ENCODE data around the gene CADM1. TPM values are rescaled to one million over a fixed set of nuclear protein-coding genes. Genes with fewer than 3 reads are reported as not detected.
A peak's percentile ranks its signal among the peaks of the same experiment; 100 is the strongest.

Gene CADM1
- total RNA-seq, 2 experiments from 2014 or later: 59.7 to 89.7 TPM

- ChIA-PET POLR2A (interaction anchor here (0.6 to 1.3 kb wide), 5 partner anchors 9 to 76 kb away, joined by 3 to 4 read pairs (median 3); no protein-coding TSS in a partner anchor), CTCF (ENCODE audit: unreplicated experiment) (no interaction called here)
- H3K4me3 ChIP-seq (ENCODE audit: low read depth, low read length, poor library complexity, severe bottlenecking): no peak overlapping the region
- no peaks in the 10 kb centered on the region for H3K36me3 ChIP-seq (ENCODE audit: insufficient read depth, low read length)
- H4K20me1 ChIP-seq (ENCODE audit: insufficient read depth, low read length): no peaks in the 10 kb centered on the region
- H3K4me2 ChIP-seq (ENCODE audit: low read length): no peak overlapping the region
- no peaks in the 10 kb centered on the region for H3K79me2 ChIP-seq (ENCODE audit: insufficient read depth, low read depth, low read length)
- no peaks in the 10 kb centered on the region for H3K9me3 ChIP-seq (ENCODE audit: low read length)
- intact Hi-C loops (cut with micrococcal nuclease; ENCODE audit: unreplicated experiment): no loop called here
- DNase-seq (ENCODE audit: low spot score): no peak
- BruUV-seq (replicated peaks): no TSS peak
- TF ChIP-seq EZH2phosphoT487 (IDR thresholded peaks at IDR 0.05; ENCODE audit: borderline replicate concordance, low read depth, low read length) (no peak), CTCF (conservative IDR thresholded peaks at IDR 0.05; ENCODE audit: low read length) (no peak)
- peaks cover 17% of the 10 kb centered on the region for H3K4me1 ChIP-seq (ENCODE audit: insufficient read depth, low read length, poor library complexity, severe bottlenecking)
- no peak overlapping the region for H3K27ac ChIP-seq (ENCODE audit: low read depth, low read length, poor library complexity, severe bottlenecking)
- no peak overlapping the region for H2AFZ ChIP-seq (ENCODE audit: low read length)
- H3K9me2 ChIP-seq (ENCODE audit: insufficient read depth, low read length): no peaks in the 10 kb centered on the region
Measured at GRCh38 chr11:115276191-115276590, 228.0 kb downstream of the CADM1 start.

GRCh38 chr11:115275045-115275444 is 229.2 kb downstream of the CADM1 start:
- Histone ChIP-seq H3K9me3 (ENCODE audit: low read length) (no peaks in the 10 kb centered on the region), H4K20me1 (ENCODE audit: insufficient read depth, low read length) (no peaks in the 10 kb centered on the region), H3K4me2 (ENCODE audit: low read length) (no peak overlapping the region), H3K27ac (ENCODE audit: low read depth, low read length, poor library complexity, severe bottlenecking) (no peak overlapping the region), H3K9me2 (ENCODE audit: insufficient read depth, low read length) (no peaks in the 10 kb centered on the region), H3K4me3 (ENCODE audit: low read depth, low read length, poor library complexity, severe bottlenecking) (no peak overlapping the region), H3K4me1 (ENCODE audit: insufficient read depth, low read length, poor library complexity, severe bottlenecking) (peaks cover 17% of the 10 kb centered on the region), H3K79me2 (ENCODE audit: insufficient read depth, low read depth, low read length) (no peaks in the 10 kb centered on the region), H2AFZ (ENCODE audit: low read length) (no peak overlapping the region), H3K36me3 (ENCODE audit: insufficient read depth, low read length) (no peaks in the 10 kb centered on the region)
- no peak for DNase-seq (ENCODE audit: low spot score)
- TF ChIP-seq CTCF (conservative IDR thresholded peaks at IDR 0.05; ENCODE audit: low read length) (no peak), EZH2phosphoT487 (IDR thresholded peaks at IDR 0.05; ENCODE audit: borderline replicate concordance, low read depth, low read length) (no peak)
- POLR2A ChIA-PET: interaction anchor here (1.1 kb wide), 1 partner anchor 75 kb away, joined by 3 read pairs; no protein-coding TSS in a partner anchor
- BruUV-seq (replicated peaks): no TSS peak
- intact Hi-C loops (cut with micrococcal nuclease; ENCODE audit: unreplicated experiment): no loop called here
- CTCF ChIA-PET (ENCODE audit: unreplicated experiment): no interaction called here

GRCh38 chr11:115272925-115273324 is 231.3 kb downstream of the CADM1 start:
- no peaks in the 10 kb centered on the region for H3K36me3 ChIP-seq (ENCODE audit: insufficient read depth, low read length)
- H3K4me3 ChIP-seq (ENCODE audit: low read depth, low read length, poor library complexity, severe bottlenecking): no peak overlapping the region
- ChIA-PET POLR2A (interaction anchor here (1.2 kb wide), 1 partner anchor 51 kb away, joined by 5 read pairs; no protein-coding TSS in a partner anchor), CTCF (ENCODE audit: unreplicated experiment) (interaction anchor here (0.8 kb wide), 1 partner anchor 19 kb away, joined by 3 read pairs; no protein-coding TSS in a partner anchor)
- TF ChIP-seq EZH2phosphoT487 (IDR thresholded peaks at IDR 0.05; ENCODE audit: borderline replicate concordance, low read depth, low read length) (no peak), CTCF (conservative IDR thresholded peaks at IDR 0.05; ENCODE audit: low read length) (no peak)
- no peaks in the 10 kb centered on the region for H3K9me2 ChIP-seq (ENCODE audit: insufficient read depth, low read length)
- H3K4me2 ChIP-seq (ENCODE audit: low read length): 0 out of 2 replicates have a peak overlapping the region, but pooled peaks have one; percentile 27
- peaks cover 17% of the 10 kb centered on the region for H3K4me1 ChIP-seq (ENCODE audit: insufficient read depth, low read length, poor library complexity, severe bottlenecking)
- intact Hi-C loops (cut with micrococcal nuclease; ENCODE audit: unreplicated experiment): no loop called here
- no peak overlapping the region for H3K27ac ChIP-seq (ENCODE audit: low read depth, low read length, poor library complexity, severe bottlenecking)
- no peaks in the 10 kb centered on the region for H3K9me3 ChIP-seq (ENCODE audit: low read length)
- DNase-seq (ENCODE audit: low spot score): no peak
- H4K20me1 ChIP-seq (ENCODE audit: insufficient read depth, low read length): no peaks in the 10 kb centered on the region
- no peaks in the 10 kb centered on the region for H3K79me2 ChIP-seq (ENCODE audit: insufficient read depth, low read depth, low read length)
- no peak overlapping the region for H2AFZ ChIP-seq (ENCODE audit: low read length)
- no TSS peak for BruUV-seq (replicated peaks)
